Right lobe of liver (tissue), 6 donors: ENCODE results near the gene DOCK6. TPM values are rescaled to one million over a fixed set of nuclear protein-coding genes. Genes with fewer than 3 reads are reported as not detected.

Experiments used
- ATAC-seq, 4 donors: fragments of 200-7000 bp; cut with Tn5 transposase; one replicate each; pipeline ENCODE4 v1.9.1; 2020; ENCODE audit warnings: mild to moderate bottlenecking in 4 of 4, moderate library complexity in 4 of 4
- DNase-seq, 3 donors: peaks; one replicate each; pipeline ENCODE4 v3.0.0-alpha.2; 2020
- H3K27ac ChIP-seq, 3 donors: fragments of 200-600 bp; one replicate each; pipeline ENCODE4 v1.8.0; 2022
- H3K27me3 ChIP-seq, 2 donors: fragments of 200-600 bp; one replicate each; pipeline ENCODE4 v1.8.0; 2022
- H3K36me3 ChIP-seq, 4 donors: fragments of 200-600 bp; sonication (generic) in 1 of 4; one replicate each; pipeline versions ENCODE4 v1.5.1 to v1.8.0; 2017 to 2022; ENCODE audit warnings: control low read depth in 1 of 4
- H3K4me1 ChIP-seq, 4 donors: fragments of 200-600 bp; sonication (generic) in 1 of 4; one replicate each; pipeline versions ENCODE4 v1.5.1 to v1.8.0; 2017 to 2022; ENCODE audit warnings: control low read depth in 1 of 4
- H3K4me3 ChIP-seq, 3 donors: fragments of 200-600 bp; one replicate each; pipeline ENCODE4 v1.8.0; 2022
- H3K9me3 ChIP-seq, 4 donors: fragments of 200-600 bp; sonication (generic) in 1 of 4; one replicate each; pipeline versions ENCODE4 v1.5.1 to v1.8.0; 2017 to 2022; ENCODE audit warnings: control low read depth in 1 of 4
- CTCF ChIP-seq, 4 donors: fragments of 200-600 bp in 3 of 4; fragments of 450-650 bp in 1 of 4; IDR thresholded peaks; one replicate each; pipeline versions ENCODE4 v1.5.1 to v1.8.0; 2016 to 2022; ENCODE audit warnings: antibody characterized with exemption in 4 of 4, mild to moderate bottlenecking in 2 of 4
- POLR2A ChIP-seq: fragments of 450-650 bp; IDR thresholded peaks from one replicate; pipeline ENCODE4 v1.6.1; 2017; ENCODE audit warnings: antibody characterized with exemption, mild to moderate bottlenecking
- WGBS: methylation state at CpG from one replicate; pipeline ENCODE4 v1.1.6; 2018; ENCODE audit warnings: low coverage, low lambda C conversion rate; ENCODE audit not compliant: insufficient coverage; ENCODE audit errors: missing lambda C conversion rate; 5-methylcytosine and 5-hydroxymethylcytosine counted together
- intact Hi-C, 2 donors: fragments of 100-400 bp; cut with DNase I; formaldehyde crosslinking; loops; one replicate each; pipeline versions ENCODE4 v1.11.2 to v1.14.1; 2022
- total RNA-seq, 6 experiments: library from RNA; depleted of rRNA in 2 of 6; stranded (reverse); fragments of >200 nt in 2 of 6; fragmentation: NEBNext Ultra II Directional in 3 of 6; extraction: Animal tissue kit (Norgen Biotek cat#: 25700) in 3 of 6; gene quantifications; one replicate each; pipeline versions ENCODE4 v1.1.0 to v1.2.4, GENCODE V29; 2016 to 2023
- donor health status: DM: no; HTN: yes; CAD: no.
- donor health status: DM: no; HTN: no; CAD: no.
- donor health status: DM: no; HTN: no; CAD: no.
- donor health status: DM: no; HTN: yes; CAD: no.
- donor health status: DM: no; HTN: yes; CAD: no.

The DOCK6 gene
- total RNA-seq, 6 experiments from 2014 or later = 19.9 to 45.9 (median 30.4) TPM

- peak in 1 of 3 donors; percentile 72 for DNase-seq
- intact Hi-C loops = no loop called here
- H3K27ac ChIP-seq = peak overlapping the region in 1 of 3 donors; percentile 71
- TF ChIP-seq POLR2A (no peak), CTCF (IDR thresholded peaks at IDR 0.05) (no peak)
- no peak overlapping the region for H3K4me3 ChIP-seq
- 88% methylated on average over 4 of the region's 5 CpGs for WGBS
- peaks cover 0 to 14% (median 9%) of the 10 kb centered on the region in 4 donors for H3K36me3 ChIP-seq
- H3K27me3 ChIP-seq = no peaks in the 10 kb centered on the region
- no peaks in the 10 kb centered on the region for H3K9me3 ChIP-seq
- ATAC-seq = peak; percentile 64 to 91 (median 75)
- peaks cover 0 to 11% (median 4%) of the 10 kb centered on the region in 4 donors for H3K4me1 ChIP-seq
Observed at GRCh38 chr19:11225172-11225571, 37.2 kb downstream of the DOCK6 start.

GRCh38 chr19:11224429-11224828, 37.9 kb downstream of the DOCK6 start:
- 80% methylated on average over 3 of the region's 7 CpGs for WGBS

GRCh38 chr19:11223200-11223599, 39.1 kb downstream of the DOCK6 start:
- intact Hi-C loops = no loop called here
- DNase-seq (no peak), ATAC-seq (peak in 1 of 4 donors; percentile 5)
- WGBS = 88% methylated on average over 1 of the region's 3 CpGs
- Histone ChIP-seq H3K27ac (no peak overlapping the region), H3K4me3 (no peak overlapping the region), H3K9me3 (no peaks in the 10 kb centered on the region), H3K4me1 (peaks cover 0 to 11% (median 4%) of the 10 kb centered on the region in 4 donors), H3K27me3 (no peaks in the 10 kb centered on the region), H3K36me3 (peaks cover 0 to 14% (median 9%) of the 10 kb centered on the region in 4 donors)
- TF ChIP-seq POLR2A (no peak), CTCF (IDR thresholded peaks at IDR 0.05) (no peak)

More at GRCh38 chr19:11224429-11224828, 37.9 kb downstream of the DOCK6 start:
- TF ChIP-seq CTCF (IDR thresholded peaks at IDR 0.05) (no peak), POLR2A (no peak)
- intact Hi-C loops = no loop called here
- Histone ChIP-seq H3K27me3 (no peaks in the 10 kb centered on the region), H3K9me3 (no peaks in the 10 kb centered on the region), H3K27ac (no peak overlapping the region), H3K4me3 (no peak overlapping the region), H3K4me1 (peaks cover 0 to 11% (median 4%) of the 10 kb centered on the region in 4 donors), H3K36me3 (peaks cover 0 to 14% (median 9%) of the 10 kb centered on the region in 4 donors)
- ATAC-seq (no peak), DNase-seq (no peak)

- 97% methylated on average over 3 of the region's 3 CpGs for WGBS
- TF ChIP-seq CTCF (IDR thresholded peaks at IDR 0.05) (no peak), POLR2A (no peak)
- no peak overlapping the region for H3K4me3 ChIP-seq
- no peak overlapping the region for H3K27ac ChIP-seq
- no peaks in the 10 kb centered on the region for H3K27me3 ChIP-seq
- H3K4me1 ChIP-seq = peaks cover 0 to 11% (median 4%) of the 10 kb centered on the region in 4 donors
- no peak for ATAC-seq
- intact Hi-C loops = no loop called here
- no peak for DNase-seq
- peaks cover 0 to 7% (median 0%) of the 10 kb centered on the region in 4 donors for H3K9me3 ChIP-seq
- H3K36me3 ChIP-seq = peaks cover 0 to 21% (median 12%) of the 10 kb centered on the region in 4 donors
Observed at GRCh38 chr19:11221082-11221598, 41.2 kb downstream of the DOCK6 start.
